Pulmonary artery endothelial cell (primary cell): ENCODE measurements around the gene DENND1A. TPM values are rescaled to one million over a fixed set of nuclear protein-coding genes. Genes with fewer than 3 reads are reported as not detected.
"Not testable (repeated sequence)": the region's sequence is repeated elsewhere in the genome, so short reads cannot be mapped to it uniquely, and the experiment has no call there.

Source experiments
- DNase-seq: peaks from one replicate; pipeline ENCODE4 v3.0.0-alpha.2; 2011; ENCODE audit warnings: low read depth, low spot score
- total RNA-seq: library from RNA; depleted of rRNA; stranded (reverse); fragments of >200 nt; gene quantifications from 2 replicates; pipeline ENCODE4 v1.2.3, GENCODE V29; 2014

DENND1A gene
- total RNA-seq, 1 donor from 2014 or later: 11.7 TPM

DNA sequence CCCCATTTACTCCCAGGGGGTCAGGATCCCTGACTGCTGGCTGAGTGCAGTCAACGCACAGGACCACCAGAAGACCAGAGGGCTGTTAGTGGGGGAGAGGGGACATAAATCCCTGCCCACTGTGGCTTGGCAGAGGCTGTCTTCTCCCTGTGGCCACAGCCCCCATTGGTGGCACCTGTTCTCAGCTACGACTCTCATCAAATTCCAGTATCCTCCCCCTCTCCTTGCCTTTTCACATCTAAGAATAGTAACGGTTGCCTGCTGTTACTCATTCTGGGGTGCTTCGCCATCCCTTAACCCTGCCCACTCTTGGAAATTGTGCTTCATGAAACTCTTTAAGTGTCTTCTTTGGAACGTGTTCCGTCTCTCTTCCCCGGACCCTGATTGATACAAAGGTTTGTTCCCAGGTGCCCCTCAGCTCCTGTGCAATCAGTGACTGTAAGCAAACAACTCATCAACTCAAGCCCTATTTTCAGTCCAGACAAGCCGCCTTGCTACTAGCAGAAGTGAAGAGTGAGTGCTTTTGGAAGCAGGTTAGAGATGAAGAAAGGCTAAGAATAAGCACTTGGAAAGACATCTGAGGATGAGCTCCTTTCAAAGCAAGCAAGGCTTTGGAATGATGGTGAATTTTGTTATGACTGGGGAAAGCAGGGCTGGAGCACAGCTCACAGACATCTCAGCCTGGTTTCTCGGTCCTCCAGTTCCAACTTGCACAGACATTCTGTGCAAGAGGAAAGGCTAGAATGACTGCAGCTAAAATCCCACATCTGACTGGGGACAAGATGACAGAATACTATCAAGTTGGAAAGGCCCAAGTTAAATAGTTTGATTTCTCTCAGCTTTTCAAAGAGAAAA lies 22.9 kb upstream of the DENND1A start:
- no peak for DNase-seq

DNA sequence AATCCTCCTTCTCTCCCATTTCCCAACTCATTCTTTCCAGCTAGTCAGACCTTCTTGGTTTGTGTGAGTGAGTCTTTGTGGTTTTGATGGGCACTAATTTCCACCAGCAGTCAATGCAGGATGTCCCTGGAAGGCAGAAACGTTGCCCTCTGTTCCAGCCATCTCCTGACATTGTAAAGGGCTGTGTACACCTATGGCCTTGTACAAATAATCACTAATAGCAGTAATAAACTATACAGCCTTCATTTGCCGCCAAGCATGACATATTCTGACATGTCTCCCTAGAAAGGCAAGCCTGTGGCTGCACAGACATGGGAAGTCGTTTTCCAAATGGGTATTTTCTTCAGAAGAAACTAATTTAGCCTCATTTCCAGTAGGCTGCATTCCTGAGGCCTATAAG lies 18.4 kb upstream of the DENND1A start:
- DNase-seq: no peak

DNA sequence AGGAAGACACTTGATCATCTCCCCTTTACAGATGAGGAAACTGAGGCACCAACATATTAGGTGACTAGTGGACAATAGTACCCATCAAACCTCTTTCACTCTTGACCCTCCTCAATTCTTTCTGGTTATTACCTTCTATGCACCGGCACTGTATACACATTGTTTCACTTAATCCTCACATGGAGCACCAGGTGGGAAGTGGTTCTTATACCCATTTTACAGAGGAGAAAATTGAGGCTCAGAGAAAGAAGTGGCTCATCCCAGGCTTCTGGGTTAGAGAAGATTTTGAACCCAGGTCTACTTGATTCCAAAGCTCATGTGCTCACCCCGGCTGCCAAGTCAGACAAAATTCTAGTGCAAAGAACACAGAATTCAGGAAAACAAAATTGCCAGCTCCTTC lies 17.4 kb upstream of the DENND1A start:
- DNase-seq: no peak

- no peak for DNase-seq
Measured at GRCh38 chr9:123946101-123946821, 16.3 kb upstream of the DENND1A start.

- DNase-seq: no peak
Measured at GRCh38 chr9:123945532-123945931, 15.6 kb upstream of the DENND1A start.

GRCh38 chr9:123944464-123944863 lies 14.5 kb upstream of the DENND1A start:
- not testable (repeated sequence) for DNase-seq

- no peak for DNase-seq
Measured at GRCh38 chr9:123943671-123944070, 13.7 kb upstream of the DENND1A start.

- no peak for DNase-seq
Measured at GRCh38 chr9:123942542-123942941, 12.6 kb upstream of the DENND1A start.

- DNase-seq: no peak
Measured at GRCh38 chr9:123941524-123942070, 11.7 kb upstream of the DENND1A start.

- no peak for DNase-seq
Measured at GRCh38 chr9:123940721-123941523, 11.0 kb upstream of the DENND1A start.

DNA sequence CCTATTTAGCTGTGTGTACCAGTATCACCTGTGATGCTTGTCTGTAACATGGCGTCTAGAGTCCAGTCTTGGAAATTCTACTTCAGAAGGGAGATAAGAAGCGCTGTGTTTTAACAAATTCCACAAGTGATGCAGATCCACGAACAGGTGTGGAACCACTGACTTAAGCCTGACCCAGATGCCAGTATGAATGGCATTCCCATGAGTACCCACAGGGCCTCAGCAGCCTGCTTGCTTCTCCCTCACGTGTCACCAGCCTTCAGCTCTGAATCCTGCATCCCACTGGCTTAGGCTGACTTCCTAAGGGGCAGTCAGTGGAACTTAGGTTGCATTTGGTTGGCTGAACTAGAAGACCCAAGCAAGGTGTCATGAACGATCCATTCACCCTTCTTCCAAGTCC lies 8.5 kb upstream of the DENND1A start:
- no peak for DNase-seq

DNA sequence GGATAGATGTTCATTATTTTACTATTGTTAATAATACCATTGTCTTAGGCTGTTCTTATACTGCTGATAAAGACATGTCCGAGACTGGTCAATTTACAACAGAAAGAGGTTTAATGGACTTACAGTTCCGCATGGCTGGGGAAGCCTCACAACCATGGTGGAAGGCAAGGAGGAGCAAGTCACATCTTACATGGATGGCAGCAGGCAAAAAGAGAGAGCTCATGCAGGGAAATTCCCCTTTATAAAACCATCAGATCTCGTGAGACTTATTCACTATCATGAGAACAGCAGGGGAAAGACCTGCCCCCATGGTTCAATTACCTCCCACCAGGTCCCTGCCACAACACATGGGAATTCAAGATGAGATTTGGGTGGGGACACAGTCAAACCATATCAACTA lies 6.6 kb upstream of the DENND1A start:
- not testable (repeated sequence) for DNase-seq

DNA sequence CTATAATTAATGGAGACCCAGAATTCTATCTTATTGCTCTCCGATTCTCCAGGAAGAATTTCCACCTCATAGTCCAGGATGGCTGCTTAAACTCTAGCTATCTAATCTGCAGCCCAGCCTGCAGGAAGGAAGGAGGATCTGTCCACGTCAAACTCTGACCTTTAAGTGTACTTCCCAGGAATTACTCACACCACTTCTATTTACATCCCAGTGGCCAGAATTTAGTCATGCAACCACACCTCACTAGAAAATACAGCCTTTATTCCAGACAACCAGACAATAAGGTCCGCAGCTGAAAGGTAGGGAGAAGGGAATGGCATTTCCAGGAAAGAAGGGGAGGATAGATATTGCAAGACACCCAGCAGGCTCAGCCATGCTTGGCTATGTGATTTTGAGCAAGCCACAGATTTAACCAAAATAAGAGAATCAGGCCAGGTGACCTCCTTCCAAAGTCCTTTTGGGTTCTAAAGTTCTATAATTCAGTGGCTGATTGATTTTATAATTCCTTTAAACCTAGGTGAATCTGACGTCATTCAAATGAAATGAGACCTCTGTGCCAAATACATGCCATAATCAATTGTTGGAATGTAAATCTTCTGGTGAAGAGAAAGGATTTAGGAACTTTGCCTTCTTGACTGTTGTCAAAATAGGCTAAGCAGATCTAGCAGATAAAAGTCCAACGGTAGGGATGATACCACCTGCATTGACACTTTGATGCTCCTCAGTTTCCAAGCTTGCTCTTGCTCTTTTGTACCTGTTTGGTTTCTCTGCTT lies 3.7 kb upstream of the DENND1A start:
- DNase-seq: peak; percentile 7

DNA sequence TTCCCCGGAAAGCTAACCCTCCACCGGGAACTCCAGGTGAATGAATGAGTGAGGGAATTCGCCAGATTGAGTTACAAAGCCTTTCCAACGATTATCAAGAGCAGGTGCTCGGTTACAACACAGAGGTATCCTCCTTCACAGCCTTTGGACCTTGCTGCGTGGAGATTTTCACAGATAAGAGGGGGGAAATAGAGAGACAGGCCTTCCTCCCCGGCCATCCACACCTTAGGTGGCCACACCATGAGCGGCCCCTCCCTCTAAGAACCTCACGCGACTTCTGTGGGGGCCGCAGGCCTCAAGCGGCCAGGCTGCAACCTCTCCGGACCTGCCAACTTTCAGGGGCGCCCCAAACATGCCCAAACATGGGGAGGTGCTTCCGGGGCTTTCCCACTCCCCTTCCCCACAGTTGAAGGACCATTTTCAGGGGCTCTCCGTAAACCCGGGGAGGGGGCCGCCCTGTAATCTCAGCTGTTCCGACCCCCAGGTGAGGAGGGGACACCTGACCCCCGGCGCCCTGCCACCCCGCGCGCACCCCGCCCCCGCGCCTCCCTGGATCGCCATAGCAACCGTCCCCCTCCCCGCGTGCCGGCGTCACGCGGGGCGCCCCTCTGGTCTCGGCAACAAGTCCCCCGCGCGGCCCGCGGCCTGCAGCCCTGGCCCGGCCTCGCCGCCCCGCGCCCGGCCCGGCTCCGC lies 603 bp downstream of the DENND1A start:
- DNase-seq: no peak

GRCh38 chr9:123928533-123929176 lies 1.3 kb downstream of the DENND1A start:
- no peak for DNase-seq

DNA sequence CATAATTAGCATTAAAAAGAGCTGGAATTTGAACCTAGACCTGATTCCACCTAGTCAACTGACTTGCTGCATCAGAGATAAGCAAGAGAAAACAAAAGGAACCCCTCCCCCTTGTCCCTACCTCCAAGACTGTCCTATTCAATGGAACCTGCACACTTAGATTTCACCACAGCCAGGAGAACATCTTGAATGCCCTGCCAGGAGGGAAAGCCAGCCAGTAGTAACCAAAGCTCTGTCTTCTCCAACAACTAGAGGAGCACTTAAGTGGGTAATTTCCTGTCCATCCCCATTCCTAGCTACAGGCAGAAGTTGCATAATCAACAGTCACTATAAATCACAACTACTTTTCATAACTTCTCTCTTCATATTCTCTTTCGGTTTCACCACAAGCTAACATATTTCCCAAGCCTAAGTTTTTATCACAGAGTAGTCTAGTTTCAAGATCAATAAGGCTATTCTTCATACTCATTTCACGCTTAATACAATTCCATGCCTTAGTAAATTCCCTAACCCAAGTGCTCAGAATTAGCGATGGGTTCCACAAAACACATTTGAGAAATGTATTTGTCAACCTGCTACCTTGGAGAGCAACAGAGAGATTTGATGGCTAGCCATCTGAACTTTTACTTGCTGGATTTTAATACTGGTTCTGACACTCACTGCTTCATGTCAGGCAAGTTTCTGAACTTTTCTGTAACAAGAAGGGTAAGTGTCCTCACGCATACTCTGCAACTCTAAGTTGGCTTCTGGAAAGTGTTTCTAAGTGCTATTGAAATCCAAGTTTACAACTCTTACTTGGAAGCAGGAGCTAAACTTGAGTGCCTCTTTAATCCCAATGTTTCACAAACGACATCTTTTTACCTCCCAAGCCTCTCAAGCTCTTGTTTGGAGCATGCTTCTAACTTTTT lies 2.0 kb downstream of the DENND1A start:
- no peak for DNase-seq

DNA sequence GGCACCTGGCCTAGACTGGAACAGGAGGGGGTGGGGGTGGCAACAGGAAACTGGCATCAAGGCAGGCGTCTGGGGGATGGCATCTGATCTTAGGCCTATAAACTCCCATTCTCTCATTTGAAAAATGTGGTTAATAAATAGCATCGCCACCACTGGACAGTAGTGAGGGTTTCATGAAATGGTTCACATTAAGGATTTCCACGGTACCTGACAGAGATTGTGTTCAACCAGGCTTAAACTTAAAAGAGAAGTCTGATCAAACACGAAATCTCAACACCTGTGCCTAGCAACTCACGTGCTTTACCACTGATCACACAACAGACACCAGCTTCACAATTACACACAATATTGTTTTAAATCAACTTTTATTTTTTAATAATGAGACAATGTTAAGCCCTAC lies 3.0 kb downstream of the DENND1A start:
- DNase-seq: no peak

DNA sequence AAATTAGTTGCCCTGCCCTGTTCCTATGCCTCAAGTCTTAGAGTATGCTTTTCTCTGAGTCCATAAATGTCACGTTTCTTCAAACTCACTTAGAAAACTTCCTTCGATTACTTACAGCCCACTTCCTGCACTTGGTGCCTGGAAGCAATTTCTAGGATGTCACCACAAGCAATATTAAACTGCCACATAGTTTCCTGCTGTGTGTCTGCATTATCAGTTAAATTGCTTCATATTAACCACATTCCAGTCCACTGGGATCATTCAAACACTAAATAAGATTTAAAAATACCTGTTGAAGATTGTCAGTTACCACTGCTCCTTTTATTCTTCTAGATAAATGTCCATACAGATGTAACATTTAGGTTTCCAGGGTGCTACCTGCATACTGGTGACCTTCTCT lies 4.1 kb downstream of the DENND1A start:
- no peak for DNase-seq

- no peak for DNase-seq
Measured at GRCh38 chr9:123925161-123925560, 4.8 kb downstream of the DENND1A start.
